Left lung (tissue), 10 donors: Measurements from ENCODE around the gene EML4. TPM values are rescaled to one million over a fixed set of nuclear protein-coding genes. Genes with fewer than 3 reads are reported as not detected.
"Not testable (repeated sequence)": the region's sequence is repeated elsewhere in the genome, so short reads cannot be mapped to it uniquely, and the experiment has no call there.

ENCODE experiments used
- ATAC-seq: fragments of 200-7000 bp; cut with Tn5 transposase; one replicate; pipeline ENCODE4 v1.9.1; 2020; ENCODE audit warnings: moderate library complexity
- DNase-seq, 4 donors: peaks; one replicate each; pipeline ENCODE4 v3.0.0-alpha.2; 2013 to 2020
- H3K27ac ChIP-seq, 2 donors: fragments of 200-600 bp; sonication (generic) in 1 of 2; one replicate each; pipeline versions ENCODE4 v1.5.0 to v1.8.0; 2020 to 2021
- H3K27me3 ChIP-seq, 2 donors: fragments of 200-600 bp; sonication (generic) in 1 of 2; one replicate each; pipeline versions ENCODE4 v1.5.0 to v1.8.0; 2020 to 2021
- H3K36me3 ChIP-seq, 2 donors: fragments of 200-600 bp; sonication (generic) in 1 of 2; one replicate each; pipeline versions ENCODE4 v1.5.0 to v1.8.0; 2020 to 2021
- H3K4me1 ChIP-seq, 2 donors: fragments of 200-600 bp; one replicate each; pipeline ENCODE4 v1.8.0; 2021
- H3K4me3 ChIP-seq, 2 donors: fragments of 200-600 bp; sonication (generic) in 1 of 2; one replicate each; pipeline versions ENCODE4 v1.5.0 to v1.8.0; 2020 to 2021; ENCODE audit warnings: mild to moderate bottlenecking in 1 of 2
- H3K9me3 ChIP-seq, 2 donors: fragments of 200-600 bp; sonication (generic) in 1 of 2; one replicate each; pipeline versions ENCODE4 v1.5.0 to v1.8.0; 2020 to 2021
- CTCF ChIP-seq, 2 donors: fragments of 200-600 bp; sonication (generic) in 1 of 2; IDR thresholded peaks; one replicate each; pipeline versions ENCODE4 v1.5.0 to v1.8.0; 2021; ENCODE audit warnings: antibody characterized with exemption in 2 of 2
- intact Hi-C, 2 donors: fragments of 100-400 bp; cut with DNase I; formaldehyde crosslinking; loops; one replicate each; pipeline versions ENCODE4 v1.11.2 to v1.14.2; 2022
- polyA plus RNA-seq, 6 donors: library from polyadenylated mRNA; unstranded; fragments of 120-200 nt; gene quantifications; one replicate each; pipeline ENCODE4 v1.2.1, GENCODE V29; 2013; ENCODE audit not compliant: insufficient read length in 6 of 6
- total RNA-seq, 2 donors: library from RNA; stranded (reverse); fragmentation: NEBNext Ultra II Directional; extraction: Animal tissue kit (Norgen Biotek cat#: 25700); gene quantifications; one replicate each; pipeline ENCODE4 v1.2.1, GENCODE V29; 2021
- donor health status: DM: no; HTN: yes; CAD: no.
- donor health status: DM: no; HTN: no; CAD: no.

EML4 gene
- total and polyA plus RNA-seq, 8 donors, result 77.5 to 110 (median 89.5) TPM

- Histone ChIP-seq H3K36me3 (peaks cover 0 to 9% of the 10 kb centered on the region in 2 donors), H3K27me3 (no peaks in the 10 kb centered on the region), H3K9me3 (no peaks in the 10 kb centered on the region), H3K27ac (peak overlapping the region in 1 of 2 donors; percentile 66), H3K4me1 (peaks cover 0 to 9% of the 10 kb centered on the region in 2 donors), H3K4me3 (no peak overlapping the region)
- DNase-seq, result no peak
- intact Hi-C loops, result no loop called here
- ATAC-seq, result no peak
- TF ChIP-seq CTCF (IDR thresholded peaks at IDR 0.05), result no peak
Observed at GRCh38 chr2:42270757-42271156, 101.6 kb downstream of the EML4 start.

- H3K27ac ChIP-seq, result peak overlapping the region in 1 of 2 donors; percentile 66
- intact Hi-C loops, H3K27me3 ChIP-seq, H3K4me3 ChIP-seq, H3K36me3 ChIP-seq, H3K4me1 ChIP-seq, H3K9me3 ChIP-seq: not testable (repeated sequence)
- ATAC-seq, result peak; percentile 41
- DNase-seq, result peak in 2 of 4 donors; percentile 30 to 54
Observed at GRCh38 chr2:42271246-42271645, 102.1 kb downstream of the EML4 start.

- H3K9me3 ChIP-seq, result no peaks in the 10 kb centered on the region
- H3K27ac ChIP-seq, result no peak overlapping the region
- H3K36me3 ChIP-seq, result peaks cover 0 to 9% of the 10 kb centered on the region in 2 donors
- peaks cover 0 to 9% of the 10 kb centered on the region in 2 donors for H3K4me1 ChIP-seq
- no peak for TF ChIP-seq CTCF (IDR thresholded peaks at IDR 0.05)
- H3K27me3 ChIP-seq, result no peaks in the 10 kb centered on the region
- DNase-seq (peak in 1 of 4 donors; percentile 26), ATAC-seq (no peak)
- intact Hi-C loops, result no loop called here
- H3K4me3 ChIP-seq, result no peak overlapping the region
Observed at GRCh38 chr2:42274863-42275262, 105.7 kb downstream of the EML4 start.

- DNase-seq (no peak), ATAC-seq (no peak)
- intact Hi-C loops, result no loop called here
Observed at GRCh38 chr2:42281416-42282081, 112.4 kb downstream of the EML4 start.

GRCh38 chr2:42284019-42284418 lies 114.9 kb downstream of the EML4 start:
- H3K27me3 ChIP-seq, result no peaks in the 10 kb centered on the region
- H3K9me3 ChIP-seq, result no peaks in the 10 kb centered on the region
- ATAC-seq (no peak), DNase-seq (no peak)
- TF ChIP-seq CTCF (IDR thresholded peaks at IDR 0.05), result no peak
- intact Hi-C loops, result no loop called here
- no peak overlapping the region for H3K27ac ChIP-seq
- no peaks in the 10 kb centered on the region for H3K4me1 ChIP-seq
- peaks cover 0 to 79% of the 10 kb centered on the region in 2 donors for H3K36me3 ChIP-seq
- H3K4me3 ChIP-seq, result no peak overlapping the region

More at GRCh38 chr2:42281416-42282081, 112.4 kb downstream of the EML4 start:
- Histone ChIP-seq H3K9me3 (no peaks in the 10 kb centered on the region), H3K4me1 (no peaks in the 10 kb centered on the region), H3K27me3 (no peaks in the 10 kb centered on the region), H3K4me3 (no peak overlapping the region), H3K27ac (no peak overlapping the region), H3K36me3 (peaks cover 0 to 62% of the 10 kb centered on the region in 2 donors)
- no peak for TF ChIP-seq CTCF (IDR thresholded peaks at IDR 0.05)
